GM04503 (cell line): ENCODE data around the gene AFF4.

Source experiments
- DNase-seq: peaks from one replicate; pipeline ENCODE4 v3.0.0-alpha.2; 2012; ENCODE audit warnings: low read depth

AFF4 gene

DNA sequence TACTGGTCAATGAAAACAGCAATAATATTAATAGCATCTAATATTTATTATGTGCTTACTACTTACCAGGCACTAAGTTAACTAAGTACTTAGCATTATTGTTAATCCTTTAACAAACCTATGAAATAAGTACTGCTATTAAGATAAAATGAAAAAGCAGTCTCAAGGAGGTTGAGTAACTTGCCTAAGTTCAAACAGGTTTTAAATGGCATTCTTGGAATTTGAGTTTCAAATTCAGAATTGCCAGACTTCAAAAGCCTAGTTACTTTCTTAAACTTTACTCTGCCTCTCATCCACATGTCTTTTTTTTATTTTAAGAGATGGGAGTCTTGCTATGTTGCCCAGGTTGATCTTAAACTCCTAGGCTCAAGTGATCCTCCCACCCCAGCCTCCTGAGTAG, 73.9 kb downstream of the AFF4 start:
- DNase-seq, result no peak

DNA sequence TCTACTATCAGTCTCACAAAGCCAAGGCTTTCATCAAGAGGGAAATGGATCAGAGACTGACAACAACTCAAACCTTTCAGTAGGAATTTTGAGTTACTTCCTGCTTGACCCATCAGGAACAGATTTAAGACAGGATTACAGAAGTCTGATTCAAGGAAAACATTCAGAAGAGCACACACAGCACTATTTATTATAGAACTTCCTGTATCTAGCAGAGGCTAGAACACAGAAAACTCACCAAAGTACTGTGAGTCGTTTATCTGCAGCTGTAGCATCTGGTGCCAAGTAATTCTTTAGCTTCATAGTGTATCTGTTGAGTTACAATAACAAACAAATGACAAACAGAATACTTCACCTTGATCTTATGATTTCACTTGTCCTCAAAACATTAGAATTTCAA, 76.2 kb downstream of the AFF4 start:
- no peak for DNase-seq

GRCh38 chr5:132886064-132886823, 77.2 kb downstream of the AFF4 start:
- no peak for DNase-seq

GRCh38 chr5:132884548-132884947, 78.9 kb downstream of the AFF4 start:
- no peak for DNase-seq

DNA sequence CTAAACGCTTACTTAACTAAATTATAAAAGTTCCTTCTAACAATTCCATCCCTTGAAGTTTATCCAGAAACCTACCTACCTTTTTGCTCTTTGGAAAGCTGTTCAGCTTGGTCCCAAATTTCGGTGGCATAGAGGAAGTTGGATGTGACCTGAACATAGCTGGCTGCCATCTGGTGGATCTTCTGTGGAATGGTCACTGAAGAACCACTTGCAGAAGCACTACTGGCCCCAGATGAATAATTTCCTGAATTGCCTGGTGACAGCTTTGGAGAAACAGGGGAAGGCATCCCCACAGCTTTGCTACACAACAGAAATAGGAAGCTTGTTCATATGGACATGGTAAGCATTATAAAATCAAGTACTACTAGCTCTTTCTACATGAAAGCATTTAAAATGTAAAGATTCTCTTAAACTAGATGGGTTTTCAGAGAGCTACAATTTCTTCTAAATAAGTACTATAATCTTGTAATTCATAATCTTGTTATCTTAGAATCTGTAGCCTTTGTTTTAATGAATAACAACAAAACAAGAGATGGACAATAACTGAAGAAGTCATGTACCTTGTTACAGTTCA, 80.1 kb downstream of the AFF4 start:
- no peak for DNase-seq

DNA sequence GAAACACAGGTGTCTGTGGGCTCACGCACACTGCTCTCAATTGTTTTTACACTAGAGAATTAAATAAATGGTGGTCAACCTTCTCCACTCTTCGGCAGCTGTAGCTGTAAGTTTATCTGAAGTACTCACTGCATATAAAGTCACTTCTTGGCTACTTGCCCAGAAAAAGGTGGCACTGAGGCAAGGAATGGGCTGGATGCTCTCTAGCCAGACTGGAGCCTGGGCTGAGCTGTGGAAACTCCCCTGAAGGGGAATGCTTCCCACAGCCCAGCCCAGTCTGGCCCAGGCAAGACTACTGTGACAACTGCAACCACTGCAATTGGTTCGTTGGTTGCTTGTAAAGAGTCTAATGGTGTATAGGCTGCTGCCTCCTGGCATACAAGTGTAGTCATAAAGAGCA, 85.5 kb downstream of the AFF4 start:
- no peak for DNase-seq

DNA sequence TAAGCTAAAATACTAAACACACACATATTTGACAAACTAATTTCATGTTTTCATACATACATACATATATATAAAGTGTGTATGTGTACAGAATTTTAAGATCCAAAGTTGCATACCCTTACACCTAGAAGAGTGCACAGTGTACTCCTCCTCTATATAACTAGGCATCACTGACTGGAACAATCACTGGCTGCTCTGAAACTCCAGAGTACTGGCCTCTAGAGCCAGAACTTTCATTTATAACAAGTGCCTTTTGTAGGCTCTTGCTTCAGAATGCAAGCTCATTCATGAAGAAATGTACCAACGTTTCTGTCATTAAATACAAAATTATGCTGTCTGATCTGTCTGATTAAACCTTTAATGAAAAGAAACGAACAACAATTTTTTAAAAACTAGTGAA, 86.0 kb downstream of the AFF4 start:
- DNase-seq, result no peak

DNA sequence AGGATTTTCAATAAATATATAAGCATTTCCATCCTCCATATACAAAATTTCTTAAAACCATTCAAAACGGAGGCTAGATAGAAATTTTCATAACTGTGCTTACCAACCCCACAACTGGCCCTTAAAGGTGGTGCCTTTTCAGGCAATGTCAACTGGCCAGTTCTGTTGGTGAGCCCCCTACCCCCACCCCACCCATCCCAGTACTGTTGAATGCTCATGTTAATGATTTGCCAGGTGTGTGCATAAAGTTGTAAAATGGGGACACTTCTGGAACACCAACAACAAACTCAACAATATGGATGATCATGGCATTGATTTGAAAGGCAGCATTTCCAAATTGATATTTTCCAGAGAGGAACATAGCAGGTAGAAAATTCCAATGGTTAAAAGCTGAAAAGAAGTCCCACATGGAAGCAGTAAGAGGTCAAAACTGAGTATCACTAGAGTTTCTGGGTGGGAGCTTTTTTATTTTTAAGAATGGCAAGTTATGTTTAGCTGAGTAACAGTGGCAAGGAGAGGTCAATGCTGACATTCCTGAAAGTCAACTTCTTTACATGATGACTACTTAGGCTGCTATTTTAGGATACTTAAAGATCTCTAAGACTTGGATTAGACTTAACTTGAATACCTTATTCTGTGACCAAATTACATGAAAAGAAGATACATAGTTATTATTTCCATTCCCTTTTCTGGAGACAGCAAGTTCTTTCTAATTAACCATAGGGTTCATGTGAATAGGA, 87.2 kb downstream of the AFF4 start:
- DNase-seq, result no peak

DNA sequence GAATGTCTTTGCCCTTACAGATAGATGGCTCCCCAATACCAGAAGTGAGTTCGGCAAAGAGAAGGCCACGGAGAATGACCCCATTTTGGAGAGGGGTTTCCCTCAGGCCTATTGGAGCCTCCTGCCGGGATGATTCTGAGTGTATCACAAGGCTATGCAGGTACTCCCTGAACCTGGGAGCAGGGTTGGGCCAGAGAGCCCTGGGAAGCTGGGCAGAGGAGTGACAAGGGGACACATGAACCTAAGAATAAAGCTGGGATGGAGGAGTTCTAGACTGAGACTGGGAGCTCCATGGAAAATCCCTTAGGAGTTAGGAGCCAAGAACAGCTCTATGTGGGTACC, 89.5 kb downstream of the AFF4 start:
- no peak for DNase-seq

GRCh38 chr5:132873119-132873929, 90.1 kb downstream of the AFF4 start, which contains the start of gene LEAP2:
Gene LEAP2, plus strand, starts transcription at chr5:132873668. Its CDS starts 27 bp downstream, at chr5:132873695.
- no peak for DNase-seq

DNA sequence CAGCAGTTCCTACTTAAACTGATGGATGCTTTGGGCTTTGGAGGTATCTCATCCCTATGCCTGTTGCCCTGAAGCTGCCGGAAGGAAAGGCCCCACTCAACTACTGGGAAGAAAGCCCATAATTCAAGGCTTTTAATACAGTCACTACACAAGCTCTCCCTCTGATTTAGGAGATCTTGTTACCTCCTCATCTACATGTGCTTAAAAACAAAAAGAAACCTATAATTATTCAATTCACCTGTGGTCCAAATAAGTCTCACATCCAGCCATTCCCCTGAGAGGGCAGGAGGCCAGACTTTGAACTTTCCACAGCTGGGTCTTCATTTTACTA, 90.7 kb downstream of the AFF4 start:
- no peak for DNase-seq

- DNase-seq, result no peak
Observed at GRCh38 chr5:132871459-132872284, 91.8 kb downstream of the AFF4 start.

GRCh38 chr5:132870801-132871200, 92.6 kb downstream of the AFF4 start:
- no peak for DNase-seq

DNA sequence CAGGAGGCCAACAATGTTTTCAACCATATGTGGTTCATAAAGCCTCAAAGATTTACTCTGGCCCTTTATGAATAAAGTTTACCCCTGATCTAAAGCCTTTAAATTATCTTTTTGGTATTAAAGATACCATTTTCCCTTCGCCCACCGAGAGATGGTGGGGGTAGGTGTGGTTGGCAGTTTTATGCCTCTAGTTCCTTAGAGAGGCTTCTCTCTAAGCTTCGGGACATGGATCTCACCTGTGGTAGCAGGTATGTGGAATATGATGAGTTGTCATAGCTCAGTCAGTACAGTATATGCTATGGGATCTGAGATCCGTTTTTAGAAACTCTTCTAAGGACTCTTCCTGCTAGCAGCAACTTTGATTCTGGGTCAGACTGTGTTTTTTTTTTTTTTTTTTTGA, 94.7 kb downstream of the AFF4 start:
- DNase-seq, result no peak

GRCh38 chr5:132867046-132867451, 96.4 kb downstream of the AFF4 start:
- DNase-seq, result no peak

DNA sequence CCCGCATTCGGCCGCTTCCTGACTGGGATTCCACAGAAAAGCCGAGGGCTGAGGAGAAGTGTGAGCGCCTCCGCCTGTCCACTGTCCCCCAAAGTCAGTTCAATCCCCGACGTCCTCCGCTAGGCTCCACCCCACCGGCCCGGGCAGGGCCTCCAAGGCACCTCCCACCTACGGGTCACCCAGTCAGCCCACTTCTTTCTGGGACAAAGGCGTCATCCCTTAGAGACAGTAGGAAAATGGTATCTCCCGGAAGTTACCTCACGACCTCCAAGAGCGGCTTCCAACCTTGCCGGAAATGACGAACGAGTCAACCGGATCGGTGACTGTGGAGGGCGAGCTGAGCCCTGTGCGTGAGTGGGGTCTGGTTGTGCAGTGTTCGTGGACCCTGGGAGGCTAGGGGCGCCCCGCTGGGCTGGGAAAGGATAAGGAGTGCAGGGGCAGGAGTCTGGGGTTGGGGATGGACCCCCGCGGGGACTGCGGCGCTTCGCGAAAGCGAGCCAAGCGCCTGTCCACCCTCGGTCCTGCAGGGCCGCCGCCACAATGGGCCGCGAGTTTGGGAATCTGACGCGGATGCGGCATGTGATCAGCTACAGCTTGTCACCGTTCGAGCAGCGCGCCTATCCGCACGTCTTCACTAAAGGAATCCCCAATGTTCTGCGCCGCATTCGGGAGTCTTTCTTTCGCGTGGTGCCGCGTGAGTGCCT, 96.9 kb downstream of the AFF4 start, which contains the start of the genes GDF9 and UQCRQ:
TSS of gene GDF9 (minus strand) at position 128 of the 704 bp plus-strand sequence. CDS start 1,936 bp downstream, outside the sequence.
TSS of gene UQCRQ (plus strand) at position 301 of the 704 bp plus-strand sequence. CDS start at position 541, 240 bp downstream.
- peak; percentile 98 for DNase-seq

DNA sequence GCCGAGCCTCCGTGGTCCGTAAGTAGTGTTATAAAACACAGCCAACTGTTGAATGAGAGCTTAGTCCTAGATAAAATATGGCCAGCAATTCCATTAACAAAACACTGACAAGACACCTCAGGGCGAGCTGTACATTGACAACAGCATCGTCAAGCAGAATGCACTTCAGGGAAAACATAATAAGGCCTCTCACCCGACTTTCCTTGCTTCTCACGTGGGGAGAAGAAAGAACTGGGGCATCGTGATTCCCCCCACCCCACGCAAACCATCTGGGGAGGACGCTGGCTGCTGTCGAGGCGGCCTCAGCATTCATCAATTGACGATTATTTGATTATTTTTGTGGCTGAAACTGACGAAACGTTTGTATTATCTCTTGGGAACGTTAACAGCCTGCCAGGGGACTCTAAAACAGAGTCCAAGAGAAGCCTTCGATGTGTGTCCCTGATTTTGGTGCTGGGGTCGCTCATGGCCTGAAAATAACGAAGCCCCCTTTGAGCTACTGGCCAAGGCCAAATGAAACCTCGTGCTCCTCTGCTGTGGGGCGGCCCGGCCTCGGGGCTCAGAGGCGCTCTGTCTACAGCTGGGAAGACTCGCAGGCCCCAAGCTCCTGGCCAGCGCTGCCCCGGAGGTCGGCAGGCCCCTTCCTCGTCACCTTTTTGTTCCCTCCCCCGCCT, 97.6 kb downstream of the AFF4 start:
- no peak for DNase-seq

- DNase-seq, result no peak
Observed at GRCh38 chr5:132860742-132861141, 102.7 kb downstream of the AFF4 start.

GRCh38 chr5:132859889-132860437, 103.5 kb downstream of the AFF4 start:
- no peak for DNase-seq

GRCh38 chr5:132856011-132856410, 107.4 kb downstream of the AFF4 start:
- no peak for DNase-seq
